Testis (tissue), 3 donors: ENCODE data around the gene ACYP1. TPM values are rescaled to one million over a fixed set of nuclear protein-coding genes. Genes with fewer than 3 reads are reported as not detected.

Experiments used
- DNase-seq: peaks from one replicate; pipeline ENCODE4 v3.0.0-alpha.2; 2019
- H3K27ac ChIP-seq, 2 donors: fragments of 200-600 bp; sonication (generic); one replicate each; pipeline ENCODE4 v1.5.1; 2019
- H3K27me3 ChIP-seq: fragments of 200-600 bp; sonication (generic); one replicate; pipeline ENCODE4 v1.5.1; 2019
- H3K36me3 ChIP-seq: fragments of 200-600 bp; sonication (generic); one replicate; pipeline ENCODE4 v1.5.1; 2017; ENCODE audit warnings: low read depth; ENCODE audit errors: missing control alignments
- H3K4me1 ChIP-seq: fragments of 200-600 bp; sonication (generic); one replicate; pipeline ENCODE4 v1.5.1; 2019
- H3K4me3 ChIP-seq, 2 donors: fragments of 200-600 bp; sonication (generic); one replicate each; pipeline ENCODE4 v1.5.1; 2017 to 2019
- H3K9me3 ChIP-seq: fragments of 200-600 bp; sonication (generic); one replicate; pipeline ENCODE4 v1.5.1; 2017
- CTCF ChIP-seq, 3 experiments: fragments of 450-650 bp in 2 of 3; fragments of 200-600 bp in 1 of 3; sonication (generic) in 1 of 3; IDR thresholded peaks; one replicate each; pipeline ENCODE4 v1.5.1; 2016 to 2019; ENCODE audit warnings: antibody characterized with exemption in 3 of 3, mild to moderate bottlenecking in 2 of 3, moderate library complexity in 1 of 3
- POLR2A ChIP-seq: fragments of 450-650 bp; IDR thresholded peaks from one replicate; pipeline ENCODE4 v1.6.1; 2017; ENCODE audit warnings: antibody characterized with exemption, mild to moderate bottlenecking, moderate library complexity
- WGBS, 2 donors: methylation state at CpG; one replicate each; pipeline ENCODE4 v1.1.5; 2018; 5-methylcytosine and 5-hydroxymethylcytosine counted together
- intact Hi-C: fragments of 100-400 bp; cut with DNase I; formaldehyde crosslinking; loops from one replicate; pipeline ENCODE4 v1.15.1; 2023; ENCODE audit warnings: low total_unique reads
- polyA plus RNA-seq: library from polyadenylated mRNA; stranded (reverse); fragments of 350-450 nt; fragmentation: Illumina TruSeq; extraction: RNeasy Lipid Tissue Mini Kit (QIAGEN cat#74804); gene quantifications from one replicate; pipeline ENCODE4 v1.2.3, GENCODE V29; 2014; ENCODE audit warnings: low read depth, low replicate concordance; ENCODE audit not compliant: insufficient read depth
- total RNA-seq, 2 donors: library from RNA; depleted of rRNA; stranded (reverse); fragments of >200 nt; gene quantifications; one replicate each; pipeline ENCODE4 v1.2.3, GENCODE V29; 2016

The ACYP1 gene
- total and polyA plus RNA-seq, 3 donors from 2014 or later: 20.1 to 38.8 (median 24.4) TPM

- H3K27ac ChIP-seq: no peak overlapping the region
- H3K27me3 ChIP-seq: no peaks in the 10 kb centered on the region
- no peaks in the 10 kb centered on the region for H3K9me3 ChIP-seq
- H3K4me3 ChIP-seq: no peak overlapping the region
- no peaks in the 10 kb centered on the region for H3K36me3 ChIP-seq
- WGBS, 2 donors: 41 to 46% methylated on average over 6 of the region's 6 CpGs
- H3K4me1 ChIP-seq: peaks cover 9% of the 10 kb centered on the region
- DNase-seq: peak; percentile 65
- intact Hi-C loops: no loop called here
- TF ChIP-seq CTCF (IDR thresholded peaks at IDR 0.05): no peak
- no peak for TF ChIP-seq POLR2A
Observed at GRCh38 chr14:75013290-75013689, 50.5 kb downstream of the ACYP1 start.

GRCh38 chr14:75011356-75011994 lies 52.3 kb downstream of the ACYP1 start:
- no peak overlapping the region for H3K4me3 ChIP-seq
- H3K4me1 ChIP-seq: peaks cover 9% of the 10 kb centered on the region
- no peak for DNase-seq
- intact Hi-C loops: no loop called here
- TF ChIP-seq POLR2A (no peak), CTCF (IDR thresholded peaks at IDR 0.05) (no peak)
- H3K27ac ChIP-seq: peak overlapping the region in 1 of 2 donors; percentile 21
- no peaks in the 10 kb centered on the region for H3K36me3 ChIP-seq
- H3K9me3 ChIP-seq: no peaks in the 10 kb centered on the region
- WGBS, 2 donors: 68 to 72% methylated on average over 4 of the region's 4 CpGs
- H3K27me3 ChIP-seq: no peaks in the 10 kb centered on the region

- H3K4me3 ChIP-seq: no peak overlapping the region
- WGBS, 2 donors: 89 to 96% methylated on average over 4 of the region's 4 CpGs
- no peaks in the 10 kb centered on the region for H3K27me3 ChIP-seq
- no peaks in the 10 kb centered on the region for H3K36me3 ChIP-seq
- H3K9me3 ChIP-seq: no peaks in the 10 kb centered on the region
- TF ChIP-seq POLR2A (no peak), CTCF (IDR thresholded peaks at IDR 0.05) (no peak)
- no peak for DNase-seq
- intact Hi-C loops: no loop called here
- no peak overlapping the region for H3K27ac ChIP-seq
- peaks cover 9% of the 10 kb centered on the region for H3K4me1 ChIP-seq
Observed at GRCh38 chr14:75010472-75011093, 53.2 kb downstream of the ACYP1 start.

- TF ChIP-seq POLR2A: no peak
- TF ChIP-seq CTCF (IDR thresholded peaks at IDR 0.05): no peak
- no peak for DNase-seq
- Histone ChIP-seq H3K36me3 (no peaks in the 10 kb centered on the region), H3K4me1 (peaks cover 10% of the 10 kb centered on the region), H3K9me3 (no peaks in the 10 kb centered on the region), H3K27me3 (no peaks in the 10 kb centered on the region), H3K4me3 (no peak overlapping the region), H3K27ac (no peak overlapping the region)
- intact Hi-C loops: no loop called here
- 82 to 86% methylated on average over 3 to 4 of the region's 4 CpGs for WGBS, 2 donors
Observed at GRCh38 chr14:75009176-75009575, 54.6 kb downstream of the ACYP1 start.

- H3K27ac ChIP-seq: no peak overlapping the region
- no peak for DNase-seq
- no peaks in the 10 kb centered on the region for H3K9me3 ChIP-seq
- no peak overlapping the region for H3K4me3 ChIP-seq
- TF ChIP-seq CTCF (IDR thresholded peaks at IDR 0.05) (no peak), POLR2A (no peak)
- H3K27me3 ChIP-seq: no peaks in the 10 kb centered on the region
- intact Hi-C loops: no loop called here
- H3K36me3 ChIP-seq: no peaks in the 10 kb centered on the region
- peaks cover 10% of the 10 kb centered on the region for H3K4me1 ChIP-seq
- WGBS, 2 donors: 88 to 94% methylated on average over 3 of the region's 3 CpGs
Observed at GRCh38 chr14:75005357-75005756, 58.5 kb downstream of the ACYP1 start.
